HCT116 (cell line): Measurements from ENCODE around the gene FBXW2. TPM values are rescaled to one million over a fixed set of nuclear protein-coding genes. Genes with fewer than 3 reads are reported as not detected.

ENCODE experiments used
- ATAC-seq: fragments of 200-7000 bp; cut with Tn5 transposase; 2 replicates; pipeline ENCODE4 v1.9.1; 2020; ENCODE audit warnings: mild to moderate bottlenecking, moderate library complexity
- BruUV-seq: library from RNA; stranded (reverse); fragments of 400-500 nt; replicated peaks from 2 replicates; lab custom pipeline; 2021; lab: Mats Ljungman, UMichigan
- CTCF ChIA-PET: fragments of 300-600 bp; sonication (Branson Sonifier 250); formaldehyde crosslinking; loops from one replicate; lab custom pipeline; 2021; ENCODE audit warnings: antibody characterized with exemption; lab: Charles Lee
- POLR2A ChIA-PET: fragments of 300-600, 350-600 bp; sonication (Branson Sonifier 250); formaldehyde crosslinking; loops from one replicate; lab custom pipeline; 2021; ENCODE audit warnings: antibody characterized with exemption; lab: Charles Lee
- RAD21 ChIA-PET, 2 experiments: fragments of 300-600 bp; sonication (Branson Sonifier 250); formaldehyde crosslinking; loops; one replicate each; lab custom pipeline; 2023; ENCODE audit warnings: low total read pairs in 2 of 2; ENCODE audit not compliant: uncharacterized antibody in 2 of 2, unreplicated experiment in 2 of 2, low non-redundant PET in 1 of 2; lab: Charles Lee
- DNase-seq: peaks from one replicate; pipeline ENCODE4 v3.0.0-alpha.2; 2010; ENCODE audit warnings: low read depth, low spot score
- H2AFZ ChIP-seq: fragments of 200-600 bp; shearing (Covaris generic), sonication (generic); 2 replicates; pipeline ENCODE4 v1.6.1; 2017; ENCODE audit warnings: low read depth, mixed run types, mixed read lengths, antibody characterized with exemption, low read length; ENCODE audit not compliant: poor library complexity, severe bottlenecking
- H3K27ac ChIP-seq: 2 replicates; pipeline ENCODE4 v1.5.1; 2012; ENCODE audit warnings: low read depth, low read length
- H3K27me3 ChIP-seq: fragments of 200-600 bp; sonication (generic); 2 replicates; pipeline ENCODE4 v1.6.1; 2016; ENCODE audit warnings: mixed run types, low read length, mixed read lengths; ENCODE audit not compliant: insufficient read depth
- H3K36me3 ChIP-seq, 2 experiments: fragments of 200-500 bp in 1 of 2; fragments of 200-600 bp in 1 of 2; sonication (Bioruptor generic) in 1 of 2; sonication (generic) in 1 of 2; 2 replicates each; pipeline versions ENCODE4 v1.5.1 to v1.6.1; 2014 to 2016; ENCODE audit warnings: low read length in 2 of 2, inconsistent platforms in 1 of 2, mixed read lengths in 1 of 2, mixed run types in 1 of 2; ENCODE audit not compliant: insufficient read depth in 2 of 2, control insufficient read depth in 1 of 2
- H3K4me1 ChIP-seq, 2 experiments: fragments of 200-600 bp in 1 of 2; sonication (generic) in 1 of 2; 2 replicates each; pipeline versions ENCODE4 v1.5.1 to v1.6.1; 2012 to 2017; ENCODE audit warnings: low read length in 2 of 2, inconsistent platforms in 1 of 2, mild to moderate bottlenecking in 1 of 2, mixed read lengths in 1 of 2, mixed run types in 1 of 2, moderate library complexity in 1 of 2; ENCODE audit not compliant: insufficient read depth in 2 of 2, control insufficient read depth in 1 of 2
- H3K4me2 ChIP-seq: fragments of 200-600 bp; sonication (generic); 2 replicates; pipeline ENCODE4 v1.6.1; 2017; ENCODE audit warnings: mixed run types, low read length, mixed read lengths
- H3K4me3 ChIP-seq, 2 experiments: fragments of 200-600 bp in 1 of 2; sonication (generic) in 1 of 2; replicated peaks in 1 of 2; 2 replicates each; pipeline ENCODE4 v1.5.1; 2011 to 2016; ENCODE audit warnings: low read length in 2 of 2, control low read depth in 1 of 2, low read depth in 1 of 2, mild to moderate bottlenecking in 1 of 2, mixed read lengths in 1 of 2, mixed run types in 1 of 2
- H3K79me2 ChIP-seq: fragments of 200-600 bp; sonication (generic); 2 replicates; pipeline ENCODE4 v1.6.1; 2017; ENCODE audit warnings: mild to moderate bottlenecking, mixed run types, low read length, moderate library complexity, mixed read lengths; ENCODE audit not compliant: insufficient read depth
- H3K9ac ChIP-seq: fragments of 200-600 bp; sonication (generic); 2 replicates; pipeline ENCODE4 v1.6.1; 2016; ENCODE audit warnings: low read length, mixed read lengths
- H3K9me2 ChIP-seq: fragments of 200-600 bp; sonication (generic), shearing (Covaris generic); 2 replicates; pipeline ENCODE4 v1.6.1; 2017; ENCODE audit warnings: mixed run types, mild to moderate bottlenecking, moderate library complexity; ENCODE audit not compliant: insufficient read depth
- H3K9me3 ChIP-seq, 2 experiments: fragments of 200-500 bp in 1 of 2; fragments of 200-600 bp in 1 of 2; sonication (Bioruptor generic) in 1 of 2; sonication (generic) in 1 of 2; 2 replicates each; pipeline ENCODE4 v1.6.1; 2014 to 2017; ENCODE audit warnings: low read length in 2 of 2, mixed read lengths in 2 of 2, inconsistent platforms in 1 of 2, low read depth in 1 of 2, mild to moderate bottlenecking in 1 of 2, mixed run types in 1 of 2, moderate library complexity in 1 of 2; ENCODE audit not compliant: control insufficient read depth in 1 of 2, insufficient read depth in 1 of 2
- H4K20me1 ChIP-seq: fragments of 200-600 bp; sonication (generic), shearing (Covaris generic); 2 replicates; pipeline ENCODE4 v1.6.1; 2017; ENCODE audit warnings: mixed run types, mild to moderate bottlenecking, moderate library complexity; ENCODE audit not compliant: insufficient read depth
- ATF3 ChIP-seq: IDR thresholded peaks from 2 replicates; pipeline ENCODE4 v1.6.1; 2012
- CTCF ChIP-seq, 3 experiments: fragments of 200-600 bp in 1 of 3; sonication (generic) in 1 of 3; IDR thresholded peaks in 2 of 3; conservative IDR thresholded peaks in 1 of 3; 2 replicates each; pipeline ENCODE4 v1.5.1; 2012 to 2017; ENCODE audit warnings: low read depth in 2 of 3, low read length in 2 of 3, antibody characterized with exemption in 1 of 3, borderline replicate concordance in 1 of 3, control low read depth in 1 of 3, mild to moderate bottlenecking in 1 of 3, mixed read lengths in 1 of 3, mixed run types in 1 of 3, moderate library complexity in 1 of 3; ENCODE audit not compliant: insufficient read depth in 1 of 3
- EGR1 ChIP-seq: IDR thresholded peaks from 2 replicates; pipeline ENCODE4 v1.6.1; 2012; ENCODE audit warnings: low read depth
- ELF1 ChIP-seq: IDR thresholded peaks from 2 replicates; pipeline ENCODE4 v1.6.1; 2012; ENCODE audit warnings: low read depth, borderline replicate concordance
- RAD21 ChIP-seq: IDR thresholded peaks from 2 replicates; pipeline ENCODE4 v1.6.1; 2012; ENCODE audit warnings: low read depth, mild to moderate bottlenecking
- REST ChIP-seq: IDR thresholded peaks from 2 replicates; pipeline ENCODE4 v1.6.1; 2012; ENCODE audit warnings: low read depth
- SIN3A ChIP-seq: IDR thresholded peaks from 2 replicates; pipeline ENCODE4 v1.6.1; 2012; ENCODE audit warnings: low read depth
- TCF7L2 ChIP-seq: IDR thresholded peaks from 2 replicates; pipeline ENCODE4 v1.7.0; 2011; ENCODE audit warnings: borderline replicate concordance, inconsistent platforms; ENCODE audit not compliant: insufficient read depth, insufficient read length; ENCODE audit errors: extremely low read depth
- intact Hi-C: fragments of 100-400 bp; cut with micrococcal nuclease; formaldehyde crosslinking; loops from 2 replicates; pipeline ENCODE4 v1.10.0; 2022
- total RNA-seq: library from RNA; stranded (reverse); gene quantifications from one replicate; pipeline ENCODE4 v1.2.1, GENCODE V29; 2021; ENCODE audit not compliant: unreplicated experiment

FBXW2 gene
- total RNA-seq, 1 experiment from 2014 or later, result 59.6 TPM

GRCh38 chr9:120729791-120730241 lies 63.4 kb downstream of the FBXW2 start:
- intact Hi-C loops, result no loop called here
- no peaks in the 10 kb centered on the region for H3K79me2 ChIP-seq
- H3K4me3 ChIP-seq, result no peak overlapping the region
- H3K4me1 ChIP-seq, result 0 out of 4 replicates have a peak, but pooled peaks cover 2 to 4% of the 10 kb centered on the region in 2 experiments
- ATAC-seq (peak; percentile 68), DNase-seq (no peak)
- no peak overlapping the region for H3K9ac ChIP-seq
- H3K9me3 ChIP-seq, result no peaks in the 10 kb centered on the region
- ChIA-PET CTCF (interaction anchor here (1.1 kb wide), 1 partner anchor 110 kb away, joined by 5 read pairs; no protein-coding TSS in a partner anchor), POLR2A (interaction anchor here (1.3 kb wide), 1 partner anchor 15 kb away, joined by 3 read pairs; no protein-coding TSS in a partner anchor), RAD21 (no interaction called here)
- H3K9me2 ChIP-seq, result 0 out of 2 replicates have a peak, but pooled peaks cover 2% of the 10 kb centered on the region
- TF ChIP-seq CTCF (IDR thresholded peaks at IDR 0.05 in 2 of 3, conservative IDR thresholded peaks at IDR 0.05 in 1 of 3; ENCODE audit: borderline replicate concordance in 1 of 3, insufficient read depth in 1 of 3, low read depth in 2 of 3, low read length in 2 of 3), result peak in 2 of 3 experiments; percentile 43 to 49; a peak in 4 of 6 replicates
- TF ChIP-seq ELF1, result no peak
- no peak for TF ChIP-seq EGR1
- TF ChIP-seq RAD21, result no peak
- TF ChIP-seq TCF7L2, result no peak
- TF ChIP-seq SIN3A, result no peak
- TF ChIP-seq ATF3, result no peak
- TF ChIP-seq REST, result no peak
- no TSS peak for BruUV-seq
- H3K27ac ChIP-seq, result no peak overlapping the region
- no peak overlapping the region for H2AFZ ChIP-seq
- no peak overlapping the region for H3K4me2 ChIP-seq
- no peaks in the 10 kb centered on the region for H4K20me1 ChIP-seq
- no peaks in the 10 kb centered on the region for H3K36me3 ChIP-seq
- no peaks in the 10 kb centered on the region for H3K27me3 ChIP-seq
